Bronchial epithelial cell (primary cell): ENCODE results near the gene FASN. TPM values are rescaled to one million over a fixed set of nuclear protein-coding genes. Genes with fewer than 3 reads are reported as not detected.

ENCODE experiments used
- DNase-seq: peaks from one replicate; pipeline ENCODE4 v3.0.0-alpha.2; 2010; ENCODE audit warnings: low read depth
- FAIRE-seq: peaks from 2 replicates; lab custom pipeline; 2011; peaks lifted over from hg19 to GRCh38; lab: Jason Lieb, UNC
- H3K27me3 ChIP-seq: 2 replicates; pipeline ENCODE4 v1.5.1; 2011; ENCODE audit warnings: low read length; ENCODE audit not compliant: control insufficient read depth, insufficient read depth
- H3K36me3 ChIP-seq: 2 replicates; pipeline ENCODE4 v1.5.1; 2011; ENCODE audit warnings: low read length; ENCODE audit not compliant: control insufficient read depth, insufficient read depth
- H3K4me3 ChIP-seq: 2 replicates; pipeline ENCODE4 v1.5.1; 2011; ENCODE audit warnings: mild to moderate bottlenecking, low read depth, low read length, control low read depth
- CTCF ChIP-seq: IDR thresholded peaks from 2 replicates; pipeline ENCODE4 v1.5.1; 2011; ENCODE audit warnings: mild to moderate bottlenecking, moderate library complexity, low read length, control low read depth, inconsistent platforms; ENCODE audit not compliant: insufficient read depth, severe bottlenecking
- total RNA-seq: library from RNA; depleted of rRNA; stranded (reverse); fragments of >200 nt; gene quantifications from 2 replicates; pipeline ENCODE4 v1.2.1, GENCODE V29; 2014

Gene FASN
- total RNA-seq, 1 donor from 2014 or later = 37.1 TPM

GRCh38 chr17:82116246-82116645 is 18.2 kb upstream of the FASN start:
- DNase-seq (no peak), FAIRE-seq (no peak)
- H3K27me3 ChIP-seq = no peaks in the 10 kb centered on the region
- H3K4me3 ChIP-seq = no peak overlapping the region
- no peak for TF ChIP-seq CTCF
- H3K36me3 ChIP-seq = peaks cover 4% of the 10 kb centered on the region

GRCh38 chr17:82114872-82115271 is 16.8 kb upstream of the FASN start:
- Histone ChIP-seq H3K4me3 (no peak overlapping the region), H3K27me3 (no peaks in the 10 kb centered on the region), H3K36me3 (peaks cover 4% of the 10 kb centered on the region)
- DNase-seq = no peak
- no peak for FAIRE-seq
- no peak for TF ChIP-seq CTCF

GRCh38 chr17:82114447-82114846 is 16.4 kb upstream of the FASN start:
- H3K36me3 ChIP-seq = peaks cover 4% of the 10 kb centered on the region
- FAIRE-seq (no peak), DNase-seq (no peak)
- no peak for TF ChIP-seq CTCF
- H3K27me3 ChIP-seq = no peaks in the 10 kb centered on the region
- H3K4me3 ChIP-seq = no peak overlapping the region

- FAIRE-seq (no peak), DNase-seq (no peak)
- H3K4me3 ChIP-seq = no peak overlapping the region
- TF ChIP-seq CTCF = no peak
- H3K36me3 ChIP-seq = peaks cover 4% of the 10 kb centered on the region
- H3K27me3 ChIP-seq = no peaks in the 10 kb centered on the region
Observed at GRCh38 chr17:82113941-82114340, 15.9 kb upstream of the FASN start.

GRCh38 chr17:82113422-82113821 is 15.4 kb upstream of the FASN start:
- H3K4me3 ChIP-seq = no peak overlapping the region
- H3K36me3 ChIP-seq = peaks cover 4% of the 10 kb centered on the region
- TF ChIP-seq CTCF = no peak
- no peak for DNase-seq
- FAIRE-seq = no peak
- no peaks in the 10 kb centered on the region for H3K27me3 ChIP-seq

- H3K4me3 ChIP-seq = no peak overlapping the region
- TF ChIP-seq CTCF = no peak
- FAIRE-seq (no peak), DNase-seq (no peak)
- H3K36me3 ChIP-seq = peaks cover 2% of the 10 kb centered on the region
- H3K27me3 ChIP-seq = no peaks in the 10 kb centered on the region
Observed at GRCh38 chr17:82112914-82113311, 14.9 kb upstream of the FASN start.
